GM13976 (cell line): ENCODE data around the gene SAG.

Experiments
- DNase-seq: peaks from one replicate; pipeline ENCODE4 v3.0.0; 2012; ENCODE audit warnings: low spot score
- in situ Hi-C: fragments of 300-500 bp; cut with MboI; formaldehyde crosslinking; loops from one replicate; pipeline ENCODE4 v1.12.0; 2022; ENCODE audit warnings: low sequenced_read_pairs, mixed read lengths, inconsistent platforms; ENCODE audit not compliant: unreplicated experiment
- TF ChIP-seq, protein P1 (sequence below): IDR thresholded peaks from 2 replicates; pipeline ENCODE4 v1.5.1; 2012; ENCODE audit warnings: borderline replicate concordance, mild to moderate bottlenecking; ENCODE audit not compliant: insufficient read depth; ENCODE audit errors: extremely low read depth, missing control alignments, control extremely low read depth

The SAG gene

GRCh38 chr2:233307565-233307964 is at the start of gene SAG:
Gene SAG (plus strand): TSS chr2:233307816. CDS start chr2:233309190, 1,374 bp downstream.
- TF ChIP-seq, protein P1, sequence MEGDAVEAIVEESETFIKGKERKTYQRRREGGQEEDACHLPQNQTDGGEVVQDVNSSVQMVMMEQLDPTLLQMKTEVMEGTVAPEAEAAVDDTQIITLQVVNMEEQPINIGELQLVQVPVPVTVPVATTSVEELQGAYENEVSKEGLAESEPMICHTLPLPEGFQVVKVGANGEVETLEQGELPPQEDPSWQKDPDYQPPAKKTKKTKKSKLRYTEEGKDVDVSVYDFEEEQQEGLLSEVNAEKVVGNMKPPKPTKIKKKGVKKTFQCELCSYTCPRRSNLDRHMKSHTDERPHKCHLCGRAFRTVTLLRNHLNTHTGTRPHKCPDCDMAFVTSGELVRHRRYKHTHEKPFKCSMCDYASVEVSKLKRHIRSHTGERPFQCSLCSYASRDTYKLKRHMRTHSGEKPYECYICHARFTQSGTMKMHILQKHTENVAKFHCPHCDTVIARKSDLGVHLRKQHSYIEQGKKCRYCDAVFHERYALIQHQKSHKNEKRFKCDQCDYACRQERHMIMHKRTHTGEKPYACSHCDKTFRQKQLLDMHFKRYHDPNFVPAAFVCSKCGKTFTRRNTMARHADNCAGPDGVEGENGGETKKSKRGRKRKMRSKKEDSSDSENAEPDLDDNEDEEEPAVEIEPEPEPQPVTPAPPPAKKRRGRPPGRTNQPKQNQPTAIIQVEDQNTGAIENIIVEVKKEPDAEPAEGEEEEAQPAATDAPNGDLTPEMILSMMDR = no peak
- in situ Hi-C loops = no loop called here

GRCh38 chr2:233258211-233258610 is 49.4 kb upstream of the SAG start:
- in situ Hi-C loops = loop anchor here (10.0 to 25.0 kb wide), 2 partner anchors 403 to 646 kb away; no protein-coding TSS in a partner anchor
- TF ChIP-seq, protein P1 = no peak

More at GRCh38 chr2:233307565-233307964, at the start of gene SAG:
- DNase-seq = no peak

GRCh38 chr2:233259730-233260129 is 47.9 kb upstream of the SAG start:
- in situ Hi-C loops = loop anchor here (10.0 to 25.0 kb wide), 2 partner anchors 405 to 647 kb away; no protein-coding TSS in a partner anchor
- no peak for DNase-seq
- TF ChIP-seq, protein P1 = no peak

More at GRCh38 chr2:233258211-233258610, 49.4 kb upstream of the SAG start:
- DNase-seq = no peak

DNA sequence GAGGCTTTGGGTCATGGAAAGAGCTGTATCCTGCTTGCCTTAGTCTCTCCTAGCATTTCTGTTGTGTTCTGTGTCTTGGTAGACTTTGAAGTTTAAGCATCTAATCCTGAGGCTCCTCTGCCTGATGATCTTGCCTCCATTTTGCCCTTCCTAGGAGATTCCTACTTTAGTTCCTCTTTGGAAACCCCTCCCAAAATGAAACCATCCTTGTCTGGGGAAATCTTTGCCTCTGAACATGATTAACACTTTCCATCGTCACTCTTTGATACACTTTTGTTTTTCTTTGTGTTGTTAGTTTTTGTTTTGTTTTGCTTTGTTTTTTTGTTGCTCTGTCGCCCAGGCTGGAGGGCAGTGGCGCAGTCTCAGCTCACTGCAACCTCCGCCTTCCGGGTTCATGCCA is 47.0 kb upstream of the SAG start:
- TF ChIP-seq, protein P1 = no peak
- in situ Hi-C loops = loop anchor here (25.0 kb wide), 1 partner anchor 648 kb away; no protein-coding TSS in a partner anchor
- no peak for DNase-seq

- in situ Hi-C loops = loop anchor here (25.0 kb wide), 1 partner anchor 650 kb away; no protein-coding TSS in a partner anchor
- TF ChIP-seq, protein P1 = no peak
- DNase-seq = peak; percentile 57
Measured at GRCh38 chr2:233261819-233262555, 45.6 kb upstream of the SAG start.

DNA sequence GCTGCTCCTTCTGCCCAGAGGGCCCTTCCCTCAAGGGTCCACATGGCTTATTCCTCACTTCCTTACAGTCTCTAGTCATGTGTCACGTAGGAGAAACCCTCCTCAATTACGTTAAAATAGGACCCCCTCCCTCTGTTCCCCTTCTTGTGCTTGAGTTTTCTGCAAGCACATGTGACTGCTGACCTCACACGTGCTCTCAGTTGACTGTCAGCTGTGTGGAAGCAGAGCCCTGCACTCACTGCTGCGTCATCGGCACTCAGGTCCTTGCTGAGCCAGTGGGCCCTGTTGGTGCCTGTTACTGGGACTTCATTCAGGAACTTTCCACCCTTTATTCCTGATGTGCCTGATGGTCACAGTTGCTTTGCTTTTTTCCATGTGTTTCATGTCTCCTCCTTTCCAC is 45.1 kb upstream of the SAG start:
- in situ Hi-C loops = loop anchor here (25.0 kb wide), 1 partner anchor 650 kb away; no protein-coding TSS in a partner anchor
- DNase-seq = no peak

More for the DNA sequence above, 45.1 kb upstream of the SAG start:
- TF ChIP-seq, protein P1 = no peak
